Heart left ventricle (tissue), 13 donors: ENCODE measurements around the gene PARD3B.

Source experiments
- POLR2A ChIP-seq, 2 donors: fragments of 450-650 bp; IDR thresholded peaks; one replicate each; pipeline ENCODE4 v1.6.1; 2017; ENCODE audit warnings: antibody characterized with exemption in 2 of 2, mild to moderate bottlenecking in 2 of 2, moderate library complexity in 2 of 2
- TF ChIP-seq, protein P1 (sequence below), 12 donors: fragments of 200-600 bp; sonication (generic) in 4 of 12; IDR thresholded peaks; one replicate each; pipeline versions ENCODE4 v1.5.0 to v1.8.0; 2018 to 2022; ENCODE audit warnings: antibody characterized with exemption in 12 of 12, mild to moderate bottlenecking in 5 of 12
- donor health status: ischemic (EF 13 %, LVEDD 7.1; RV severe dilation, severe dysfunction).
- donor health status: DM: no; HTN: yes; CAD: no.
- donor health status: DM: no; HTN: no; CAD: no.
- donor health status: ischemic (EF 25% LVEDD 6.9; RV normal size, moderate dysfunction).
- donor health status: ischemic (EF 25% LVEDD 5.7; RV mildly dilated, moderate dysfunction).
- donor health status: ischemic (EF 35%, LVEDD 5.7; RV mildly dilated, moderate dysfunction).
- donor health status: nonischemic (EF 11% LVEDD 7.7; RV severe dilation, severe dysfunction).
- donor health status: DM: yes; HTN: yes; CAD: no.
- donor health status: PGD.
- donor health status: ischemic (EF 29% LVEDD 5.4; RV normal size, mild dysfunction).
- donor health status: nonischemic (EF 23%, LVEDD 6.1; RV moderate dilation, normal function).

GRCh38 chr2:205011031-205011430, 465.8 kb downstream of the PARD3B start:
- TF ChIP-seq, protein P1, sequence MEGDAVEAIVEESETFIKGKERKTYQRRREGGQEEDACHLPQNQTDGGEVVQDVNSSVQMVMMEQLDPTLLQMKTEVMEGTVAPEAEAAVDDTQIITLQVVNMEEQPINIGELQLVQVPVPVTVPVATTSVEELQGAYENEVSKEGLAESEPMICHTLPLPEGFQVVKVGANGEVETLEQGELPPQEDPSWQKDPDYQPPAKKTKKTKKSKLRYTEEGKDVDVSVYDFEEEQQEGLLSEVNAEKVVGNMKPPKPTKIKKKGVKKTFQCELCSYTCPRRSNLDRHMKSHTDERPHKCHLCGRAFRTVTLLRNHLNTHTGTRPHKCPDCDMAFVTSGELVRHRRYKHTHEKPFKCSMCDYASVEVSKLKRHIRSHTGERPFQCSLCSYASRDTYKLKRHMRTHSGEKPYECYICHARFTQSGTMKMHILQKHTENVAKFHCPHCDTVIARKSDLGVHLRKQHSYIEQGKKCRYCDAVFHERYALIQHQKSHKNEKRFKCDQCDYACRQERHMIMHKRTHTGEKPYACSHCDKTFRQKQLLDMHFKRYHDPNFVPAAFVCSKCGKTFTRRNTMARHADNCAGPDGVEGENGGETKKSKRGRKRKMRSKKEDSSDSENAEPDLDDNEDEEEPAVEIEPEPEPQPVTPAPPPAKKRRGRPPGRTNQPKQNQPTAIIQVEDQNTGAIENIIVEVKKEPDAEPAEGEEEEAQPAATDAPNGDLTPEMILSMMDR (IDR thresholded peaks at IDR 0.05), result no peak
- no peak for TF ChIP-seq POLR2A (IDR thresholded peaks at IDR 0.05)
